HG03457 (cell line): ENCODE results near the gene RASA1.

Source experiments
- ATAC-seq: cut with Tn5 transposase; IDR thresholded peaks from one replicate; pipeline ENCODE4 v1.9.1; 2021; ENCODE audit warnings: moderate number of reproducible peaks; ENCODE audit not compliant: unreplicated experiment

The RASA1 gene

GRCh38 chr5:87400305-87400899 is 132.7 kb downstream of the RASA1 start:
- ATAC-seq: peak; percentile 61

GRCh38 chr5:87401626-87402025 is 133.9 kb downstream of the RASA1 start:
- no peak for ATAC-seq

GRCh38 chr5:87403409-87403808 is 135.7 kb downstream of the RASA1 start:
- ATAC-seq: no peak

- no peak for ATAC-seq
Measured at GRCh38 chr5:87403899-87404298, 136.2 kb downstream of the RASA1 start.

- no peak for ATAC-seq
Measured at GRCh38 chr5:87404359-87404758, 136.7 kb downstream of the RASA1 start.

GRCh38 chr5:87405472-87406155 is 137.9 kb downstream of the RASA1 start:
- no peak for ATAC-seq

DNA sequence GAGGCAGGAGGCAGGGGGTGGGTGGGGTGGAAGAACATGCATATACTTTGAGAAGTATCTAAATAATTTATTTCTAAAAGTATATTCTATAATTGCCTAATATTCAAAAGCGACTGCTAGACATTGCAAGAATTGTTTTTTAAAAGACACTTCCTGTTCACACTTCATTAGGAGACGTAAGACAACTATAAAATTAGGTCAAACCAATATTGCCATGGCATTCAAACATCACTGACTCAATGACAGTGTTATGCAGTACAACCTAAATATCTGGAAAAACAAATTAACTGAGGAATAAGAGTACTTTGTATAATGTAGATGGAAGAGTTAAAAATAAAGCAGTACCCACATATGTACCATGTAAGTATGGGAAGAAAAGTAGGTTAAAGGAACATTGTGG is 140.5 kb downstream of the RASA1 start:
- ATAC-seq: no peak

- no peak for ATAC-seq
Measured at GRCh38 chr5:87410931-87411330, 143.2 kb downstream of the RASA1 start.

- no peak for ATAC-seq
Measured at GRCh38 chr5:87411586-87411972, 143.9 kb downstream of the RASA1 start.

GRCh38 chr5:87411973-87412629 is 144.4 kb downstream of the RASA1 start:
- peak; percentile 2 for ATAC-seq

- peak; percentile 100 for ATAC-seq
Measured at GRCh38 chr5:87412630-87413342, 145.1 kb downstream of the RASA1 start, which contains the start of gene CCNH. TSS of gene CCNH (minus strand) at chr5:87412930. CDS start at chr5:87412794, 136 bp downstream.

DNA sequence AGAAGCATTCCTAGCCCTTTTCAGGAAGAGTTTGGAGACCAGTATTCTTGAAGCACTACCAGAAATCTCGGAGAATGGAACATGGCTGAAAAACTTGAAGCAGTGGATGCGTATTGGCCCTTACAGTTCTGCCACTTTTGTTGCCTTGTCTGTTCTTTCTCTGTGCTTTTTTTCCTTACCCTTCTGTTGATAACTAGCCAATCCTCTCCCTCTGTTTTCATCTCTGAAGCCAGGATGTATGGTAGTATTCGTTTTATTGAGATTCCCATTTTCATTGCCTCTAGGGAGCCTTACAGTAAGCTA is 145.6 kb downstream of the RASA1 start:
- ATAC-seq: no peak

- no peak for ATAC-seq
Measured at GRCh38 chr5:87418506-87418905, 150.8 kb downstream of the RASA1 start.

DNA sequence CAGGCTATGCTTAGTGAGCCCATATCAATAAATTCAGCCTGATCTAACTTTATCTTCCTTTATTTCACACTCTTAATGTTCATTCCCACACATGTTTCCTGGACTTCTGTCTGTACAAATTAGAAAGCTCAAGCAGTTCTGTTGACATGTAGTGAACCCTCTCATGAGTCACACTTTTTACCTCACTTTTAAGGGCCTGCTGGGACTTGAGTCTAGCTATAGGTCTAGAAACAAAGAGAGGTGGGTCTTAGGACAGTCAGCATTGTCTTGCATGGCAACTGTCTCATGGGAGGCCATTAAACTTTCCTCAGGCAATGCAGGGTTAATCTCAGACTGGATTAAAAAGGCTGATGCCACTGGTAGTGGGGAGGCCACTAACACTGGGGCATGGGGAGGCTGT is 153.6 kb downstream of the RASA1 start:
- ATAC-seq: no peak

DNA sequence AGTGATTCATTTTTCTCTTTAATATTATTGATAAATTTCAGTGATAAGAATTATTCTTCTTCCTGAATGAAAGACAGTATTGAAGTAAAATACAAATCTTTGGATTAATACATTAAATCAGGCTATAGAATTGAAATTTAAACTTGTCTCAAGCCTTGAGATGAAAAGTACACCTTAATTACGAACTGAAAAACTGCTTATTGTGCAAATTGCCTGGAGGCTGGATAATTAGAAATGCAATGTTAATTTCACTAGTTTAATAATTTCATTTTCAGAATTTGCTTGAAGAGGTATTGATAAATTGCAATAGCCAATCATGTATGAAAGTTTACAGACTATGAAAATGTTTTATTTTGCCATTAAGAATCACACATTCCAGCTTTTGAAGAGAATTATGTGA is 156.1 kb downstream of the RASA1 start:
- no peak for ATAC-seq

DNA sequence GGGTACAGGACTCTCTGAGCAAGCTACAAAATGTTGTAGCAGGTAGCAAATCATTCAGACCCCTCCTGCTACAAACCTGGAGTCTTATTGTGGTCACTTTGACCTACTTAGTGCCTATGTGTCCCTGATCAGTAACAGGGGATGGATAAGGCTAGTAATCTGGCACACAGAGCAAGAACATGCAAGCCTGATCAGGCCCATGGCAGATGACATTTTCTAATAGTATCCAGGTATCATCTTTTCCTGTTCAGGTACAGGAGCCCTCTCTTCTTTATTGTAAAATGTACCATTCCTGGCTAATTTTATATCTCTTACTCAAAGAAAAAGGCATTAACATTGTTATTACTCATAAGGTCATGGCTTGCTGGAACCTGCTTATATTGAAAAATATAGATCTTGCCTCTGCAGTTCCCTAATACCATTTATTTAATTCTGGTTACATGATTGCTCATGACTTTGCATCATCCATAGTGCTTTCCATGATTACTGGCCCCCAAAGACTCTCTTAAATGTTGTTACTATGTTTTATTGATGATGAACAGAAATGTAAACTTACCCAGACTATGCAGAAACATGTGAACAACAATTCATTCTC is 163.3 kb downstream of the RASA1 start:
- no peak for ATAC-seq

DNA sequence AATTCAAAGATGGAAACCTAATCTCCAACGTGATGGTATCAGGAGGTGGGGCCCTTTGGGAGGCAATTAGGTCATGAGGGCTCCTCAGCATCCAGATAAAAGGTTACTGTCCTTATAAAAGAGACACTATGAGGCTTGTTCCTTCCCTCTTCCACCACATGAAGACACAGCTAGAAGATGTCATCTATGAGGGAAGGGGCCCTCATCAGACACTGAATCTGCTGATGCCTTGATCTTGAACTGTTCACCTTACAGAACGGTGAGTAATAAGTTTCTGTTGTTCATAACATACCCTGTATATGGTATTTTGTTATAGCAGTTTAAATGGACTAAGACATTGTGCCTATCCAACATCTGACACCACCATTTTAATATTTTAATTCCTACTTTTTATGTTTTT is 164.8 kb downstream of the RASA1 start:
- no peak for ATAC-seq

GRCh38 chr5:87433945-87434344 is 166.3 kb downstream of the RASA1 start:
- ATAC-seq: no peak

GRCh38 chr5:87434461-87434860 is 166.8 kb downstream of the RASA1 start:
- no peak for ATAC-seq

DNA sequence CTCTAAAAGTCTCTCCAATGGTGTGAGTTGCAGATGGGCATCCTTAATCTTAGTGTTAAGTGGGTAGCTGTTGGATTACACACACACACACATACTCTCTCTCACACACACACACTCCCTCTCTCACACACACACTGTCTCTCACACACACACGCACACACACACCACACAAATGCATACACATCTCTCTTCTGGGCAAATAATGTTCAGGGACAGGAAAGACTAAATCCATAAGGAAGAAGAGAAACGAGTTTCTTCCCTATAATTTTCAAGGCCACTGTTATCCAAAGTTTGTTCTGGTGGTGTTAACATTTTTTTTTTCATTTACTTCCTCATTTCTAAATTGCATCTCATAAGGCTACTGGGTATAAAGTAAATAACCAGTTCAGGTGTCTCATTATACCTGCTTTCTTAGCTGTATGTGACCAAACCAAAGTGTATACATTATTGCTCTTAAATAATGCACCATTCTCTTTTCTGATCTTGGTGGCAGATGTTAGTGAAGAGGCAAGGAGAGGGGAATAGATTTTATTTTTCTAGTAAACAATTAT is 167.5 kb downstream of the RASA1 start:
- no peak for ATAC-seq

GRCh38 chr5:87437724-87438123 is 170.0 kb downstream of the RASA1 start:
- no peak for ATAC-seq
